HL-60/S4 (cell line): ENCODE data around the gene RALGDS.

Experiments used
- in situ Hi-C: fragments of 300-500 bp; cut with MboI; formaldehyde crosslinking; loops from 2 replicates; pipeline ENCODE4 v1.14.3; 2022; ENCODE audit warnings: low sequenced_read_pairs

RALGDS gene

GRCh38 chr9:133058550-133059320 is 62.3 kb downstream of the RALGDS start:
- in situ Hi-C loops, result no loop called here

- in situ Hi-C loops, result no loop called here
Measured at GRCh38 chr9:133058071-133058470, 63.0 kb downstream of the RALGDS start.

DNA sequence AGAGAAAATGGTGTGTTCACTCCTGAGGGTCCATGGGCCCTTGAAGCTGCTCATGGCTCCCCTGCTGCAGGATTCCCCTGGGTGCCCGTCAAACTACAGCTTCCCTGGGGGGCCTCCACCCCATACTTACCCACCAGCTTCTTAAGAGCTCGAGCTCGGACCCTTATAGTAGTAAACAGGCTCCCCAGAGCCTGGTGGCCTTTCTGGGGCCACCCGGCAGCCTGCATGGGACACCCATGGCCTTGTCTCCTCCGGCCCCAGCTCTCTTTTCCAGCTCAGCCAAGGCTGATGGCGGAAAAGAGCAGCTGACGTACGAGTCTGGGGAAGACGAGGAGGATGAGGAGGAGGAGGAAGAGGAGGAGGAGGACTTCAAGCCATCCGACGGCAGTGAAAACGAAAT is 63.5 kb downstream of the RALGDS start:
- in situ Hi-C loops, result no loop called here

DNA sequence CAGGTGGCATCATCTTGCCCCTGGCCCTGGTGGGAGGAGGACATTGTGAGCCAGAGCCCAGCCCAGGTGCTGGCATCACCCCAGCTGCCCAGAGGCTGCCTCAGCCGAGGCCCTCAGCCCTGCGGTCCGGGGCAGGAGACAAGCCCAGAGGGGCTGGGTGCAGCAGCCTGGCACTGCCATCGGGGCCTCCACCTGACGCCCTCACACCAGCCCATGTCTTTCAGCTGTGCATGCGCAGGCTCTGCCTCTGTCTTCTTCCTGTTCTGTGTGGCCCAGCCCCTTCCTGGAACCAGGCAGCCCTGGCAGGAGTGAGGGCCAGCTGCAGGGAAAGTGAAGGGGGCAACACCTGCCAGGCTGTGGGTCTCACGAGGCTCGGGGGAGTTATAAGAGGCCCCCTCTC is 64.0 kb downstream of the RALGDS start:
- in situ Hi-C loops, result no loop called here

DNA sequence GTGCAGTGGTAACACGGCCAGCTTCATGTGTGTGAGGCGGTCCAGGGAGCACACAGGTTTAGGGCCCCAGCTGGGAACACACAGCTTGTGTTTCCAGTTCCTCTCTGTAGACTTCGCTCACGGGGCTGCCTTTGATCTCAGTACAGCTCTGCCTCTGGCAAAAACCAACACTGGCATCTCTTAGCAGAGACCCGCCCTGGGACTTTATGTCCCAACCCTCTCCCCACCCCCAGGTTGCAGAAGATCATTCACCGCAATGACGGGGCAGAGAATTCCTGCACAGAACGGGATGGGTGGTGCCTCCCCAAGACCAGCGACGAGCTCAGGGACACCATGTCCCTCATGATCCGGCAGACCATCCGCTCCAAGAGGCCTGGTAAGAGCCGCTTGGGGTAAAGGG is 64.5 kb downstream of the RALGDS start:
- in situ Hi-C loops, result no loop called here

- in situ Hi-C loops, result no loop called here
Measured at GRCh38 chr9:133055788-133056420, 65.1 kb downstream of the RALGDS start.

DNA sequence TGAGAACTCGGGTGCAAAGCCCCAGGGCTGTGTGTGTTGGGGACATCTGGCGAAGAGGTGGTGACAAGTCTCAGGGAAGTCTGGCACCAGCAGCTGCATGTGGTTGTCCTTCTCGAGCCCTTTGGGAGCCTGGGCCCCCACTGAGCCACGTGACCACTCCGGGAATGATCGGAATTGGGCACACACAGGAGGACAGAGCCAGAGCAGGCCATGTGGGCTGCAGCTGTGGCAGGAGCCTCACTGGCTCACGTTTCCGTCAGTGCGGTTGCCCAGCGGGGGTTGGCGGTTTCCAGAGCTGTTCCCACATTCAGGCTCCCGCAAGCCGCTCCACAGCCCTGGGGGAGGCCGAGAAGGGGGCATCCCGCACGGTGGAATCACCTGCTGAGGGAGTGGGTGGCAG is 66.1 kb downstream of the RALGDS start:
- in situ Hi-C loops, result no loop called here

DNA sequence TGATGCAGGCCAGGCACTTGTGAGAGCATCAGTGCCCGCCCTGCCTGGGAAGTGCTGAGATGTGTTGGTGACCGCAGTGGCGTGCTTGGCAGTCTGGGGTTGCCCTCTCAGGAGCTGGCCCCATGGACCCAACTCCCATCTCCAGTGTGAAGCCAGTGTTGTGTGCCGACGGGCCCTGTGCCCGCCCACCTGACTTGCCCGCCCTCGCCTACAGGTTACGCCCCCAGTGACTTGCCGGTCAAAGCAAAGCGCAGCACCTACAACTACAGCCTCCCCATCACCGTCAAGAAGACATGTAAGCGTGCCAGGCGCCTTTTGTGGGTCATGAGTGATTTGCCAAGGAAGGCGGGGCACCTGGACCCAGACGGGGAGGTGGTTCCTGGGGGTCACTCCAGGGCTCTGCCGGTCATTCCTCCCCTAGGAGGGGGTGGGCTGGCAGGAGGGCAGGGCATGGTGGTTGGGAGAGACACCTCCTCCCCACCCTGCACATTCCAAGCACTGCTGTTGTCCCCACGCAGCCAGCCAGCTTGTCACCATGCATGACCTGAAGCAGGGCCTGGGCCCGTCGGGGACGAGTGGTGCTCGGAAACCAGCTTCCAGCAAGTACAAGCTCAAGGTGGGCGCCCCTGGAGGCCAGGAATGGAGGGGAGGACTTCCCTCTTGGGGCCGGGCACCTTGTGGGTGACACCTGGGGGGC is 66.7 kb downstream of the RALGDS start:
- in situ Hi-C loops, result no loop called here

DNA sequence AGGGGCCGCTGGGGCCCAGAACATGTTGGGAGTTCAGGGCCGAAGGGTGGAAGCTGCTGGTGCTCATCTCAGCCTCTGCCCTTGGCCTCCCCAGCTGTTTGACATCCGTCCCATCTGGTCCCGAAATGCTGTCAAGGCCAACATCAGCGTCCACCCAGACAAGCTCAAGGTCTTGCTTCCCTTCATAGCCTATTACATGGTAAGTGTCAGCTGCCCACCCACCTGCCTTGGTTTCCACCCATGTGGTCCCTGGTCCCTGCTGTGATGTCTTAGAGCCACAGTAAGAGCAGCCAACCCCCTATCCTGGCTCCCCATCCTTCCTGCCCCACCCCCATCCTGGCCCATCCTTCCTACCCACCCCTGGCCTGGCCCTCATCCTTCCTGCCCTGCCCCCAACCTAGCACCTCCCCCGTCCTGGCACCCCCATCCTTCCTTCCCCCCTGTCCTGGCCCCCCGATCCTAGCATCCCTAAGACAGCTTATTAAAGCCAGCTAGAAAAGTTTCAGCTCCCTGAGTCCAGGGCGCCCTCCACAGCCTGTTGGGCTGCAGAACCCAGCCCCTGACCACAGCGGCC is 69.0 kb downstream of the RALGDS start:
- in situ Hi-C loops, result no loop called here

DNA sequence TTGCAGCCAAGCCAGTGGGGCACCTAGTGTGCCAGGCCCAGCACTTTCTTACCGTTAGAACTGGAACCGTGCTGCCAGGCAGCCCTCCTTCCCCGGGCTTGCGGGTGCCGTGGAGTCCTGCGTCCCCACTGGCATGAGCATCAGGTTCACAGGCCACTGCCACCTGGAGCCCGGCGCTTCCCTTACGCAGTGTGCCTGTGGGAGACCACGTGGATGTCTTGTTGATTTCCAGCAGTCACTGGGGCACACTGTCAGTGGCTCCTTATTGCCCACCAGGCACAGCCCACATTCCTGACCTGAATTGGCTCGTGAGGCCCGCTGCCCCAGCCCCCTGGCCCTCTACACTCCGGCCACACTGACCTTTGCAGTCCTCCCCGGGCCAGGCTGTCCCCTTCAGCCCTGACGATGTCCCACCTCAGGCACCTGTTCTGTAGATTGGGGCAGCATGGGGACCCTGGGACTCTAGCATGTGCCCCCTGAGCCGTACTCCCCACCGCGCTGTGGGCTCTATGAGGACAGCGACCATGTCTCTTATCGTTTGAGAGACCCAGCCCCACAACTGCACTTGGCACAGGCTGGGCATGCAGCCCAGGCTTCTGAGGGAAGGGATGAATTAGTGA is 69.6 kb downstream of the RALGDS start:
- in situ Hi-C loops, result no loop called here

GRCh38 chr9:133050781-133051180 is 70.3 kb downstream of the RALGDS start:
- in situ Hi-C loops, result no loop called here

GRCh38 chr9:133050142-133050541 is 70.9 kb downstream of the RALGDS start:
- in situ Hi-C loops, result no loop called here

GRCh38 chr9:133049043-133049442 is 72.0 kb downstream of the RALGDS start:
- in situ Hi-C loops, result loop anchor here (10.0 kb wide), 1 partner anchor 96 kb away; no protein-coding TSS in a partner anchor

GRCh38 chr9:133048595-133048994 is 72.4 kb downstream of the RALGDS start:
- in situ Hi-C loops, result loop anchor here (10.0 kb wide), 1 partner anchor 96 kb away; no protein-coding TSS in a partner anchor
